ENCODE data around the gene DCTD. TPM values are rescaled to one million over a fixed set of nuclear protein-coding genes. Genes with fewer than 3 reads are reported as not detected.

The DCTD gene
- total and polyA plus RNA-seq, 7 donors, result 33.3 to 54.9 (median 38.2) TPM

- H3K27ac ChIP-seq, result no peak overlapping the region
- no peaks in the 10 kb centered on the region for H3K27me3 ChIP-seq
- no peaks in the 10 kb centered on the region for H3K9me3 ChIP-seq
- intact Hi-C loops (cut with DNase I), result no loop called here
- 84 to 87% methylated on average over 5 of the region's 5 CpGs for WGBS, 2 donors
- H3K4me1 ChIP-seq, result peaks cover 0 to 10% (median 10%) of the 10 kb centered on the region in 4 donors
- TF ChIP-seq POLR2AphosphoS5 (IDR thresholded peaks at IDR 0.05) (no peak), CTCF (IDR thresholded peaks at IDR 0.05) (no peak), EP300 (IDR thresholded peaks at IDR 0.05) (no peak), POLR2A (IDR thresholded peaks at IDR 0.05) (no peak)
- H3K4me3 ChIP-seq, result no peak overlapping the region
- H3K36me3 ChIP-seq, result no peaks in the 10 kb centered on the region
- no peak for DNase-seq
These were observed 15.5 kb upstream of the DCTD start for GRCh38 chr4:182932651-182933050.

DNA sequence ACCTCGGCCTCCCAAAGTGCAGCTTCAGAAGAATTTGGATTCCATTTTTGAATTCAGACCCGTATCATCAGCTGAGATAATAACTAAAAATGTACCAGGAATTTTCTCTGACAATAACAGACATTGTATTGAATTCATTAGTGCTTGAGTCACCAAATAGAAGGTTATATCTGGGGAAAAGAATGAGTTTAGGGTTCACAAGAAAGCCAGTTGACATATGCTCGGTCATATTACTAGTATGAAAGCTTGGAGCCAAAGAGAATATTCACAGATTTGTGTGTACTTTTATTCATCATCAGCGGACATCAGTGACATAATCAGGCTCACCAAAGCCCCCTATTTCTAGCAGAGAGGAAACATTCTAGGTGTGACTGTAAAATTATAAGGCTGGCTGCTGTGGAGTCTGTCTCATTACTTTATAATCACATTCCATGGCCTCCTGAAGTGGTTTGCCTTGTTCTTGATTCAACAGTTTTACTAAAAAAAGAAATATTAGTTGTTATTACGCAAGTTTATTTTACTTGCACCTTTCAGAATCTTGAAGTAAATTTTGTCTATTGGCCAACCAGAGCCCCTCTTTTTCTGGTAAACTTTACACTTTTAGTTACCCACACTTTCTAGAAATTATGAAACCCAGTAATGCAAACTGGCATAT, 14.6 kb upstream of the DCTD start:
- intact Hi-C loops (cut with DNase I), result no loop called here
- H3K4me1 ChIP-seq, result peaks cover 0 to 10% (median 10%) of the 10 kb centered on the region in 4 donors
- TF ChIP-seq CTCF (IDR thresholded peaks at IDR 0.05), result no peak
- no peak for TF ChIP-seq EP300 (IDR thresholded peaks at IDR 0.05)
- no peak for TF ChIP-seq POLR2A (IDR thresholded peaks at IDR 0.05)
- TF ChIP-seq POLR2AphosphoS5 (IDR thresholded peaks at IDR 0.05), result no peak
- H3K4me3 ChIP-seq, result no peak overlapping the region
- H3K36me3 ChIP-seq, result no peaks in the 10 kb centered on the region
- H3K27me3 ChIP-seq, result no peaks in the 10 kb centered on the region
- no peak overlapping the region for H3K27ac ChIP-seq
- DNase-seq, result no peak
- H3K9me3 ChIP-seq, result no peaks in the 10 kb centered on the region
- 85 to 89% methylated on average over 5 of the region's 5 CpGs for WGBS, 2 donors

- Histone ChIP-seq H3K4me1 (peaks cover 0 to 10% (median 10%) of the 10 kb centered on the region in 4 donors), H3K36me3 (no peaks in the 10 kb centered on the region), H3K27ac (no peak overlapping the region), H3K27me3 (no peaks in the 10 kb centered on the region), H3K9me3 (no peaks in the 10 kb centered on the region), H3K4me3 (no peak overlapping the region)
- intact Hi-C loops (cut with DNase I), result no loop called here
- no peak for TF ChIP-seq EP300 (IDR thresholded peaks at IDR 0.05)
- TF ChIP-seq POLR2A (IDR thresholded peaks at IDR 0.05), result no peak
- TF ChIP-seq CTCF (IDR thresholded peaks at IDR 0.05), result no peak
- no peak for TF ChIP-seq POLR2AphosphoS5 (IDR thresholded peaks at IDR 0.05)
- DNase-seq, result no peak
- WGBS, 2 donors, result 85 to 91% methylated on average over 6 of the region's 6 CpGs
These were observed 13.7 kb upstream of the DCTD start for GRCh38 chr4:182930889-182931288.

DNA sequence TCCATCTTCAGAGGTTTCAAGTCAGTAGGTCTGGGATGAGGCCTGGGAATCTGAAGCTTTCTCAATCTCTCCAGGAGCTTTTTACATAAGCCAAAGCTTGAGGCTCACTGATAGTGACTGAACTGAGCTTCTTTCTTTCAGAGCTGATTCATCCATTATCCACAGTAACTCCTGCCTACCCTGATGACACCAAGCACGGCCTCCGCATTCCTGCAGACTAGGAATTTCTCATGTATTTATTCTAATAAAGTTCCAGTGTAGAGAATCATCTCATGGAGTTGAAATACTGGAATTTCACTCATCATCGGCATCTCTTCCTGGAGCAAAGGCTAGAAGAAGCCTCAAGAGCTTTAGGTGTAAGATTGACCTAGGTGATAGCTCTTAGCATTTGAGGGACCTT, 12.1 kb upstream of the DCTD start:
- intact Hi-C loops (cut with DNase I), result loop anchor here (10.0 kb wide), 3 partner anchors 474 to 1784 kb away; no protein-coding TSS in a partner anchor

More for the DNA sequence above, 12.1 kb upstream of the DCTD start:
- no peak for TF ChIP-seq POLR2A (IDR thresholded peaks at IDR 0.05)
- no peak for TF ChIP-seq EP300 (IDR thresholded peaks at IDR 0.05)
- TF ChIP-seq POLR2AphosphoS5 (IDR thresholded peaks at IDR 0.05), result no peak
- no peak for TF ChIP-seq CTCF (IDR thresholded peaks at IDR 0.05)
- no peaks in the 10 kb centered on the region for H3K27me3 ChIP-seq
- DNase-seq, result no peak
- peak overlapping the region in 3 of 4 donors; percentile 37 to 75 (median 46) for H3K27ac ChIP-seq
- no peaks in the 10 kb centered on the region for H3K9me3 ChIP-seq
- no peaks in the 10 kb centered on the region for H3K36me3 ChIP-seq
- H3K4me3 ChIP-seq, result no peak overlapping the region
- H3K4me1 ChIP-seq, result peaks cover 0 to 15% (median 10%) of the 10 kb centered on the region in 4 donors
- WGBS, 2 donors, result 82 to 84% methylated on average over 3 of the region's 3 CpGs
